Measurements from ENCODE around the gene MAP7D1.
A peak's percentile ranks its signal among the peaks of the same experiment; 100 is the strongest.

The MAP7D1 gene

GRCh38 chr1:36135330-36135667 is 20.7 kb upstream of the MAP7D1 start:
- Mint-ChIP-seq H3K4me3 (no peak overlapping the region), H3K4me1 (ENCODE audit: low read depth) (peaks cover 9% of the 10 kb centered on the region), H3K27ac (peak overlapping the region; percentile 23), H3K36me3 (ENCODE audit: low read depth) (peaks cover 40% of the 10 kb centered on the region), H3K9me3 (no peaks in the 10 kb centered on the region), H3K27me3 (no peaks in the 10 kb centered on the region)
- DNase-seq = no peak

DNA sequence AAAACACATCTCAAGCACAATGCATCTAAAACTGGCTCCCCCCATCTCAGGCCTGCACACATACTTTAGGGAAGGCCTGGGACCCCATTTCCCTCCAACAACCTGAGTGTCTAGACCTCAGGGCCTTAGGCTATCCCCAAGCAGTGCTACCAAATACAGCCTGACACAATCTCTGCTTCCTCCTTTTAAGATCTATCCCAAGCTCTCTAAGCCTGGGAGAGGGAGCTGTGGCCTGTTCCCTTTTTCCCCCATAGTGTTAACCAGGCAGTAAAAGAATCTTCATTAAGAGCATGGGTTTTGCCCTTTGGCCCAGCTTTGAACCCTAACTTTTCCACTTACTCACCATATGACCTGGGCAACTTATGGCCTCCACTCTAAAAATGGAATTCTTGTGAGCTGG is 20.2 kb upstream of the MAP7D1 start:
- no peak for DNase-seq
- no peaks in the 10 kb centered on the region for H3K27me3 Mint-ChIP-seq
- peaks cover 45% of the 10 kb centered on the region for H3K36me3 Mint-ChIP-seq (ENCODE audit: low read depth)
- H3K27ac Mint-ChIP-seq = peak overlapping the region; percentile 22
- peaks cover 14% of the 10 kb centered on the region for H3K4me1 Mint-ChIP-seq (ENCODE audit: low read depth)
- H3K4me3 Mint-ChIP-seq = no peak overlapping the region
- no peaks in the 10 kb centered on the region for H3K9me3 Mint-ChIP-seq

- Mint-ChIP-seq H3K36me3 (ENCODE audit: low read depth) (peaks cover 52% of the 10 kb centered on the region), H3K4me3 (no peak overlapping the region), H3K27ac (peak overlapping the region; percentile 51), H3K27me3 (no peaks in the 10 kb centered on the region), H3K4me1 (ENCODE audit: low read depth) (peaks cover 22% of the 10 kb centered on the region), H3K9me3 (no peaks in the 10 kb centered on the region)
- DNase-seq = no peak
Observed at GRCh38 chr1:36136535-36136934, 19.4 kb upstream of the MAP7D1 start.

DNA sequence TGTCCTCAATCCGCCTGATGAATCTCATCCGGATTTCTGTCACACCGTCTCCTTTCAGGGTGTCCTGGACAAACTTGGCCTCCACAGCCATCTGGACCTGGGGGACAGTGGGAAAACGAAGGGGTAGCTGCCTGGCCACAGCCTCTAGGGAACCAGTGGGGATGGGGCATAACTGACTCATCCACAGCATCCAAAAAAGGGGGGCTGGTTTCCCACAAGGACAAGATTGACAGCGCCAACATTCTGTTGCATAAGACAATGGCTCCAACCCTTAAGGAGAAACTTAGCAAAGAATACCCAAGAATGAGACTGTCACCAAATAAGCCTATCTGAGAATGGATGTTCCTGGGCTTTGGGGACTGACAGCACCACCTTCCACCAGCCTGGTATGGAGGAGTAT is 18.7 kb upstream of the MAP7D1 start:
- H3K9me3 Mint-ChIP-seq = no peaks in the 10 kb centered on the region
- H3K4me1 Mint-ChIP-seq (ENCODE audit: low read depth) = peaks cover 27% of the 10 kb centered on the region
- peaks cover 56% of the 10 kb centered on the region for H3K36me3 Mint-ChIP-seq (ENCODE audit: low read depth)
- H3K27me3 Mint-ChIP-seq = no peaks in the 10 kb centered on the region
- H3K4me3 Mint-ChIP-seq = no peak overlapping the region
- H3K27ac Mint-ChIP-seq = peak overlapping the region; percentile 51
- no peak for DNase-seq

GRCh38 chr1:36137776-36138175 is 18.2 kb upstream of the MAP7D1 start:
- DNase-seq = no peak
- H3K9me3 Mint-ChIP-seq = no peaks in the 10 kb centered on the region
- peaks cover 30% of the 10 kb centered on the region for H3K4me1 Mint-ChIP-seq (ENCODE audit: low read depth)
- no peaks in the 10 kb centered on the region for H3K27me3 Mint-ChIP-seq
- H3K4me3 Mint-ChIP-seq = no peak overlapping the region
- H3K36me3 Mint-ChIP-seq (ENCODE audit: low read depth) = peaks cover 58% of the 10 kb centered on the region
- H3K27ac Mint-ChIP-seq = peak overlapping the region; percentile 64

DNA sequence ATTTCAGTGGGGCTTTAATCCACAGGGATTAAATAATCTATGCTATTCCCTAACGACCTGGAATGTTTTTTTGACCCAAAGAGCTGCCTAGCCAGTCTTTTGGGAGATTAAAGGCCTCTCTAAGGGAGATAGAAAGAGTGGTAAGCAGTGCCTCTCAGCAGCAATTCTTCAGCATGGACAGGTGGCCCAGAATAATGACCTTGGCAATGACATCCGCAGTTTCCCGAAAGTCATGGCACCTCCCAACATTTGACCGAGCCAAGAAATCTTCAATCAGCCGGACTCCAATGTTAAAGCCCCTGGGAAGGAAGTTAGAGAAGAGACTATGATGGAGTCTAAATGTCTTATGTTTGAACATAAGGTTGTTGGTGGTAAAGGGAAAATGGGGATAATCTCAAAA is 16.4 kb upstream of the MAP7D1 start:
- Mint-ChIP-seq H3K4me3 (no peak overlapping the region), H3K4me1 (ENCODE audit: low read depth) (peaks cover 41% of the 10 kb centered on the region), H3K36me3 (ENCODE audit: low read depth) (peaks cover 67% of the 10 kb centered on the region), H3K27me3 (no peaks in the 10 kb centered on the region), H3K27ac (peak overlapping the region; percentile 84), H3K9me3 (no peaks in the 10 kb centered on the region)
- DNase-seq = no peak

GRCh38 chr1:36142121-36142520 is 13.8 kb upstream of the MAP7D1 start:
- H3K9me3 Mint-ChIP-seq = no peaks in the 10 kb centered on the region
- no peaks in the 10 kb centered on the region for H3K27me3 Mint-ChIP-seq
- DNase-seq = no peak
- peaks cover 66% of the 10 kb centered on the region for H3K36me3 Mint-ChIP-seq (ENCODE audit: low read depth)
- no peak overlapping the region for H3K4me3 Mint-ChIP-seq
- peaks cover 49% of the 10 kb centered on the region for H3K4me1 Mint-ChIP-seq (ENCODE audit: low read depth)
- peak overlapping the region; percentile 76 for H3K27ac Mint-ChIP-seq

DNA sequence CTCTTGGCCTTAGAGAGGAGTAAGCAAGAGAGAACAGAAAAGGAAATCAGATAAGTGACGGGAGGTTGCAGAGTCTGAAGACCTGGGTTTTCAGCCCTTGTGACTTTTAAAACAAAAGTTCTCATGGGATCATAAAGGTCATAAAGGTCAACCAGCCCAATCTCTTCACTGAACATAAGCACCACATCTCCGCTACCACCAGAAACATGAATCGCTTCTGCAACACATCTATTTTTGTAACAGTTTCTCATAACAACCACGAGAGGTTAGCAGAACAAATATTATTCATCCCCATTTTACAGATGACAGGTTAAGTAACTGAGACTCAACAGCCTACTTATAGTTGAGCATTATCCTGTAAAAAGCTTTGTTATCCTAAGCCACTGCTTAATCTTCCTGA is 12.5 kb upstream of the MAP7D1 start:
- H3K27ac Mint-ChIP-seq = peak overlapping the region; percentile 60
- no peaks in the 10 kb centered on the region for H3K9me3 Mint-ChIP-seq
- H3K36me3 Mint-ChIP-seq (ENCODE audit: low read depth) = peaks cover 62% of the 10 kb centered on the region
- no peak for DNase-seq
- no peaks in the 10 kb centered on the region for H3K27me3 Mint-ChIP-seq
- no peak overlapping the region for H3K4me3 Mint-ChIP-seq
- H3K4me1 Mint-ChIP-seq (ENCODE audit: low read depth) = peaks cover 58% of the 10 kb centered on the region

DNA sequence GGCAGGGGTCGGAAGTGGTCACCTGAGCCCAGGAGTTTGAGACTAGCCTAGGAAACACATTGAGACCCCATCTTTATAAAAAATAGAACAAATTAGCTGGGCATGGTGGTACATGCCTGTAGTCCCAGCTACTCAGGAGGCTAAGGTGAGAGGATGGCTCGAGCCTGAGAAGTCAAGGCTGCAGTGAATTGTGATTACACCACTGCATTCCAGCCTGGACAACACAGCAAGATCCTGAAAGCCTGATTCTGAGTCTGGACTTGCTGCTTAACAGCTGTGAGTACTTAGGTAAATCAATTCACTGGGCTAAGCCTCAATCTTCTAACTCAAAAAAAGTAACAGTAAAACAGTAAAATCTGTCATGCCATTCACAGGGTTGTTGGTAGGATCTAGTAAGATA is 11.5 kb upstream of the MAP7D1 start:
- Mint-ChIP-seq H3K4me3 (no peak overlapping the region), H3K4me1 (ENCODE audit: low read depth) (peaks cover 64% of the 10 kb centered on the region), H3K9me3 (no peaks in the 10 kb centered on the region), H3K27ac (no peak overlapping the region), H3K36me3 (ENCODE audit: low read depth) (peaks cover 63% of the 10 kb centered on the region), H3K27me3 (no peaks in the 10 kb centered on the region)
- no peak for DNase-seq

DNA sequence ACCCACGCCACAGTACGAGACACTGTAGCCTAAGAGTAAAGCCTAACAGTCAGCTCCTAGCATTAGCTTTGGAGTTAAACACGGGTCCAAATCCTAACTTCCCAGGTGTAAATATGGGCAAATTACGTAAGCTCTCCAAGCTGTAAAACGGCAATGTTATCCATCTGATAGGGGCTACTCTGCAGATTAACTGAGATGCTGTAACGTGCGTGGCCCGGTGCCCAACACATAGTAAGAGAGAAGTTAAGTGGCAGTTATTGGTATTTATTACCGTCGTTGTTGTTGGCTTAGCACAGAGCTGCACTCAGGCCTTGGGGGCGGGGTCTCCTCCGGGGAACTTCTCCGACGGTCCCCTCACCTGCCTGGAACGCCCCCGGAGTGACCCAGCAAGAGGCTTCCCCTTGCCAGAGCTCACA is 7.1 kb upstream of the MAP7D1 start:
- H3K9me3 Mint-ChIP-seq = no peaks in the 10 kb centered on the region
- peaks cover 73% of the 10 kb centered on the region for H3K4me1 Mint-ChIP-seq (ENCODE audit: low read depth)
- H3K27me3 Mint-ChIP-seq = no peaks in the 10 kb centered on the region

GRCh38 chr1:36149237-36149972 is 6.6 kb upstream of the MAP7D1 start, which contains the start of gene TRAPPC3:
Gene TRAPPC3, minus strand, starts transcription at chr1:36149486. Its CDS starts 108 bp downstream, at chr1:36149378.
- Mint-ChIP-seq H3K27ac (peak within 1 kb of the TSS; percentile 99), H3K4me3 (peak within 1 kb of the TSS; percentile 99), H3K36me3 (ENCODE audit: low read depth) (peaks cover 27% of the 10 kb centered on the region), H3K9me3 (no peaks in the 10 kb centered on the region), H3K4me1 (ENCODE audit: low read depth) (peaks cover 74% of the 10 kb centered on the region), H3K27me3 (no peaks in the 10 kb centered on the region)
- peak; percentile 99 for DNase-seq

More for the DNA sequence above, 7.1 kb upstream of the MAP7D1 start:
- Mint-ChIP-seq H3K36me3 (ENCODE audit: low read depth) (peaks cover 27% of the 10 kb centered on the region), H3K27ac (peak overlapping the region; percentile 99), H3K4me3 (peak overlapping the region; percentile 99)
- no peak for DNase-seq

DNA sequence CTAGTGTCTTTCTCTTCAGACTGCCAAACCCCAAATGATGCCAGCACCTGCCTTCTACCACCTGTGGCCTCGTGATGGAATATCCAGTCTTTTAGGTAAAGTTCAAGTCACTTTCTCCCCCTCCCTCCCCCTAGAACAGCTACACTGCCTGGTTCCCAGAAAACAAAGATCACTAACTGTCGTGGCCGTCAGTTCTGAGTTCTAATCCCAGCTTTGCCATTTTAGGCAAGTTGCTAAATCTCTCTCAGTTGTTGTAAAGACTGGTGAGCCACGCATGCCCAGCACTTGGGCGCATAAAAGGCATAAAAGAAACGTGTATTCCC is 6.0 kb upstream of the MAP7D1 start:
- no peaks in the 10 kb centered on the region for H3K9me3 Mint-ChIP-seq
- peak overlapping the region; percentile 99 for H3K27ac Mint-ChIP-seq
- H3K36me3 Mint-ChIP-seq (ENCODE audit: low read depth) = peaks cover 25% of the 10 kb centered on the region
- peak overlapping the region; percentile 99 for H3K4me3 Mint-ChIP-seq
- no peak for DNase-seq
- H3K27me3 Mint-ChIP-seq = no peaks in the 10 kb centered on the region
- peaks cover 75% of the 10 kb centered on the region for H3K4me1 Mint-ChIP-seq (ENCODE audit: low read depth)

- H3K4me3 Mint-ChIP-seq = peak overlapping the region; percentile 99
- H3K27ac Mint-ChIP-seq = peak overlapping the region; percentile 99
- peak; percentile 78 for DNase-seq
- peaks cover 76% of the 10 kb centered on the region for H3K4me1 Mint-ChIP-seq (ENCODE audit: low read depth)
- peaks cover 23% of the 10 kb centered on the region for H3K36me3 Mint-ChIP-seq (ENCODE audit: low read depth)
- H3K9me3 Mint-ChIP-seq = no peaks in the 10 kb centered on the region
- H3K27me3 Mint-ChIP-seq = no peaks in the 10 kb centered on the region
Observed at GRCh38 chr1:36150296-36151133, 5.4 kb upstream of the MAP7D1 start.

GRCh38 chr1:36151134-36151844 is 4.7 kb upstream of the MAP7D1 start:
- peak overlapping the region; percentile 99 for H3K27ac Mint-ChIP-seq
- H3K4me3 Mint-ChIP-seq = peak overlapping the region; percentile 99
- peaks cover 23% of the 10 kb centered on the region for H3K36me3 Mint-ChIP-seq (ENCODE audit: low read depth)
- no peak for DNase-seq
- no peaks in the 10 kb centered on the region for H3K9me3 Mint-ChIP-seq
- H3K27me3 Mint-ChIP-seq = no peaks in the 10 kb centered on the region
- H3K4me1 Mint-ChIP-seq (ENCODE audit: low read depth) = peaks cover 76% of the 10 kb centered on the region

GRCh38 chr1:36151845-36152203 is 4.1 kb upstream of the MAP7D1 start:
- peak overlapping the region; percentile 30 for H3K4me3 Mint-ChIP-seq
- no peaks in the 10 kb centered on the region for H3K27me3 Mint-ChIP-seq
- peak overlapping the region; percentile 92 for H3K27ac Mint-ChIP-seq
- H3K9me3 Mint-ChIP-seq = no peaks in the 10 kb centered on the region
- H3K36me3 Mint-ChIP-seq (ENCODE audit: low read depth) = peaks cover 23% of the 10 kb centered on the region
- peak; percentile 64 for DNase-seq
- H3K4me1 Mint-ChIP-seq (ENCODE audit: low read depth) = peaks cover 73% of the 10 kb centered on the region

All from activated T-cell treated with anti-CD3 and anti-CD28 coated beads, Interleukin-2, amount 50 U/mL, for 24 hours (primary cell).